ENCODE measurements around the gene ZNF81.

Gene ZNF81

DNA sequence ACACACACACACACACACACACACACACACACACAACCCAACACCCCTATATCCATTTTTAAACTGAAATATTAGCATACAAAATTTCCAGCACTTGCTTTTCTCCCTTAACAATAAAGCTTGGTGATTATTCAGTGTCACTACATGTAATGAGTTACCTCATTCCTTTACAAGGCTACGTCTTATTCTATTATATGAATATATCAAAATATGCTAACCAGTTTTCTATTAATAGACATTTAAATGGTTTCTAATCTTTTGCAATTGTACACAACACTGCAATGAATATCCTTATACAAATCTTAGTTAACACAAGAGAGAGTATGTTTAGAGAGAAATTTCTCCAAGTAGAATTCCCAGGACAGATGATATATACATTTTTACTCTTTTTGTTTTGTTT lies 14.2 kb downstream of the ZNF81 start:
- Histone ChIP-seq H3K4me3 (ENCODE audit: insufficient read length, low read depth) (no peak overlapping the region), H3K27me3 (ENCODE audit: insufficient read depth, insufficient read length) (no peaks in the 10 kb centered on the region), H3K4me1 (ENCODE audit: insufficient read depth, insufficient read length) (no peaks in the 10 kb centered on the region), H3K36me3 (ENCODE audit: insufficient read depth, insufficient read length, low read length) (peaks cover 28% of the 10 kb centered on the region), H3K9me3 (ENCODE audit: insufficient read depth, low read length) (no peaks in the 10 kb centered on the region), H3K9ac (ENCODE audit: insufficient read length, low read depth) (no peak overlapping the region)
- no peak for DNase-seq (ENCODE audit: low read depth, low spot score)
- no peak for TF ChIP-seq YY1 (IDR thresholded peaks at IDR 0.05; ENCODE audit: insufficient read depth, insufficient read length)
- no peak for TF ChIP-seq ZNF274 (IDR thresholded peaks at IDR 0.05; ENCODE audit: low read depth, low read length)
- TF ChIP-seq SUZ12 (IDR thresholded peaks at IDR 0.05; ENCODE audit: extremely low read depth, insufficient read depth, insufficient read length) = no peak

DNA sequence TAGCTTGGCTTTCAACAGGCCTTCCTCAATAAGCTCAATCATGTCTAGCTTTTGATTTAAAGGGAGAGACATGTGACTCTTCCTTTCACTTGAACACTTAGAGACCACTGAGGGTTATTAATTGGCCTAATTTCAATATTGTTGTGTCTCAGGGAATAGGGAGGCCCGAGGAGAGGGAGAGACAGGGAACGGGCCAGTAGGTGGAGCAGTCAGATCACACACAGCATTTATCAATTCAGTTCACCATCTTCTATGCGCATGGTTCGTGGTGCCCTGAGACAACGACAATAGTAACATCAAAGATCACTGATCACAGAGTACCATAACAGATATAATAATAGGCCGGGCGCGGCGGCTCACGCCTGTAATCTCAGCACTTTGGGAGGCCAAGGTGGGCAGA lies 17.8 kb downstream of the ZNF81 start:
- no peaks in the 10 kb centered on the region for H3K27me3 ChIP-seq (ENCODE audit: insufficient read depth, insufficient read length)
- H3K36me3 ChIP-seq (ENCODE audit: insufficient read depth, insufficient read length, low read length) = peaks cover 12% of the 10 kb centered on the region
- no peak overlapping the region for H3K4me3 ChIP-seq (ENCODE audit: insufficient read length, low read depth)
- DNase-seq (ENCODE audit: low read depth, low spot score) = no peak
- no peak for TF ChIP-seq YY1 (IDR thresholded peaks at IDR 0.05; ENCODE audit: insufficient read depth, insufficient read length)
- TF ChIP-seq SUZ12 (IDR thresholded peaks at IDR 0.05; ENCODE audit: extremely low read depth, insufficient read depth, insufficient read length) = no peak
- TF ChIP-seq ZNF274 (IDR thresholded peaks at IDR 0.05; ENCODE audit: low read depth, low read length) = no peak
- no peaks in the 10 kb centered on the region for H3K9me3 ChIP-seq (ENCODE audit: insufficient read depth, low read length)
- H3K9ac ChIP-seq (ENCODE audit: insufficient read length, low read depth) = no peak overlapping the region
- H3K4me1 ChIP-seq (ENCODE audit: insufficient read depth, insufficient read length) = no peaks in the 10 kb centered on the region

DNA sequence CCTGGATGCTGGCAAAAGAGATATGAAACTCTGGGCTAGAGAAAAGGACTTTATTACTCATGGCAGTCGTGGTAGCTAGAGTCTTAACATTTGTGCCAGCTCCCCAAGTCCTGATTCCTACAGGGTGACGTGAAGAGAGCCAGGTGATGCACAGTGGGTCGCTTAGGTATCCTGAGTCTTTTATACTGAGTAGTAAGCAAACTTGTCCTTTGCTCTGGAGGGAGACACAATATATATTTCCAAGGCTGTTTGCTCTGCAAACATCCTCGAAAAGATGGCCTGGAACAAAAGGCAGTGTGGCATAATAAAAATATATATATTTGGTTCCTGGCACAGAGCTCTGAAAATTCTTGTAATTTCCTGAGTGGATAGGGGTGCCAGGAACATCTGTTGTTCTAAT lies 23.0 kb downstream of the ZNF81 start:
- TF ChIP-seq ZNF274 (IDR thresholded peaks at IDR 0.05; ENCODE audit: low read depth, low read length) = no peak
- no peak for TF ChIP-seq SUZ12 (IDR thresholded peaks at IDR 0.05; ENCODE audit: extremely low read depth, insufficient read depth, insufficient read length)
- TF ChIP-seq YY1 (IDR thresholded peaks at IDR 0.05; ENCODE audit: insufficient read depth, insufficient read length) = no peak

DNA sequence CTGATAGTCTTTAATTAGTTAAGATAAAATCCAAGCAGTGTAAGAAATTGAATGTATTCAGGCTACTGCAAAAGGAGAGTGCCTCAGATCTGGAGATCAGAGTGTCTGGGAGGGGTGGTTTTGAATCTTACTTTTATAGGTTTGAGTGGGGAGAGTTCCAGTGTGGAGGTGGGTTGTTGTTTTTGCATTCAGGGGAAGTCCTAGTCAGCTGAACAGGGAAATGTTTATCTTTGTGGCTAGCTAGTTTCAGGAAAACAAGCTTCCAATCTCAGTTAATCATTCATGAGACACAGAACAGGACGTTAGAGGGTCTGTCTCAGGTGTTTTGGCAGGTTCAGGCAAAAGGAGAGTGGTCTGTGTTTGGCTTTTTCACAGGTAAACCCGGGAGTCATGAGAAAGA lies 26.0 kb downstream of the ZNF81 start:
- no peak for DNase-seq (ENCODE audit: low read depth, low spot score)
- Histone ChIP-seq H3K4me3 (ENCODE audit: insufficient read length, low read depth) (no peak overlapping the region), H3K9ac (ENCODE audit: insufficient read length, low read depth) (no peak overlapping the region), H3K9me3 (ENCODE audit: insufficient read depth, low read length) (no peaks in the 10 kb centered on the region), H3K4me1 (ENCODE audit: insufficient read depth, insufficient read length) (no peaks in the 10 kb centered on the region), H3K36me3 (ENCODE audit: insufficient read depth, insufficient read length, low read length) (peaks cover 28% of the 10 kb centered on the region), H3K27me3 (ENCODE audit: insufficient read depth, insufficient read length) (no peaks in the 10 kb centered on the region)
- TF ChIP-seq YY1 (IDR thresholded peaks at IDR 0.05; ENCODE audit: insufficient read depth, insufficient read length) = no peak
- no peak for TF ChIP-seq SUZ12 (IDR thresholded peaks at IDR 0.05; ENCODE audit: extremely low read depth, insufficient read depth, insufficient read length)
- TF ChIP-seq ZNF274 (IDR thresholded peaks at IDR 0.05; ENCODE audit: low read depth, low read length) = no peak

More for the DNA sequence above, 23.0 kb downstream of the ZNF81 start:
- no peaks in the 10 kb centered on the region for H3K9me3 ChIP-seq (ENCODE audit: insufficient read depth, low read length)
- DNase-seq (ENCODE audit: low read depth, low spot score) = no peak
- H3K4me1 ChIP-seq (ENCODE audit: insufficient read depth, insufficient read length) = no peaks in the 10 kb centered on the region
- no peaks in the 10 kb centered on the region for H3K27me3 ChIP-seq (ENCODE audit: insufficient read depth, insufficient read length)
- no peak overlapping the region for H3K4me3 ChIP-seq (ENCODE audit: insufficient read length, low read depth)
- no peak overlapping the region for H3K9ac ChIP-seq (ENCODE audit: insufficient read length, low read depth)
- H3K36me3 ChIP-seq (ENCODE audit: insufficient read depth, insufficient read length, low read length) = peaks cover 25% of the 10 kb centered on the region

DNA sequence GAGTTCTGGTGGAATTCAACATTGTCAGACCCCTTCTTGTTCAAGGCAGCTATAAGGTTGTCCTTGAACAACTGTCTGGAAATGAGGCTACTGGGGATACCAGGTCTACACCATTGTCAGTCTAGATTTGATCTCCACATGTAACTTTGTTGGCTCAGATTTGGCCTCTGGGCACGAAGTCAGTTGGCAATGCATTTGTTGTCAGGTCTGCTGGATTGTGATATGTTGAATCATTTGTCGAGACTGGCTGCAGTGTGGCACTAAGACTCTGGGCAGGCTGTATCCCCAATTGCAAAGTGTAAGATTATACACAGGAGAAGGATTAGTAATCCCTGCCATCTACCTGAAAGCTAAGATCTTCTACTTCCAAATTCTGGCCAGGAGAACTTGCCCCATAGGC lies 26.5 kb downstream of the ZNF81 start:
- DNase-seq (ENCODE audit: low read depth, low spot score) = no peak
- Histone ChIP-seq H3K4me1 (ENCODE audit: insufficient read depth, insufficient read length) (no peaks in the 10 kb centered on the region), H3K36me3 (ENCODE audit: insufficient read depth, insufficient read length, low read length) (peaks cover 26% of the 10 kb centered on the region), H3K27me3 (ENCODE audit: insufficient read depth, insufficient read length) (no peaks in the 10 kb centered on the region), H3K9me3 (ENCODE audit: insufficient read depth, low read length) (no peaks in the 10 kb centered on the region), H3K9ac (ENCODE audit: insufficient read length, low read depth) (no peak overlapping the region), H3K4me3 (ENCODE audit: insufficient read length, low read depth) (no peak overlapping the region)
- TF ChIP-seq SUZ12 (IDR thresholded peaks at IDR 0.05; ENCODE audit: extremely low read depth, insufficient read depth, insufficient read length) = no peak
- TF ChIP-seq YY1 (IDR thresholded peaks at IDR 0.05; ENCODE audit: insufficient read depth, insufficient read length) = no peak
- no peak for TF ChIP-seq ZNF274 (IDR thresholded peaks at IDR 0.05; ENCODE audit: low read depth, low read length)

DNA sequence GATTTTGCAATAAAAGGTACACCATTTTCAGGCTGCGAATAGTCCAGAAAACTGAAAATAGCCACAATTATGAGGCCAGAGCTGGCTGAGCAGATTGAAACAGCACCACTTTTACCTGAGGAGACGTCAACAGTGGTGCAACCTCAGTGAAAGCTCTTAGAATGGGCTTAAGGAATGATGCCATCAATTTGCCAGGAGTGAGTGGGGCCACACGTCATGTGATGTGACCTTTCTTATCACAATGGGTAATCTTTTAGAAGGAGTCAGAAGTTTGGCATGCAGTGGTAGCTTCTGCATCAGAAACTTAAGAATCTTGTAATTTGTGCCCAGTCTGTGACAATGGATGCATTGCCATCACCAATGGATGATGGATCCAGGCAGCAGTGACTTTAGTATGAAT lies 27.6 kb downstream of the ZNF81 start:
- peaks cover 26% of the 10 kb centered on the region for H3K36me3 ChIP-seq (ENCODE audit: insufficient read depth, insufficient read length, low read length)
- no peak overlapping the region for H3K9ac ChIP-seq (ENCODE audit: insufficient read length, low read depth)
- H3K4me1 ChIP-seq (ENCODE audit: insufficient read depth, insufficient read length) = no peaks in the 10 kb centered on the region
- no peak for DNase-seq (ENCODE audit: low read depth, low spot score)
- no peaks in the 10 kb centered on the region for H3K27me3 ChIP-seq (ENCODE audit: insufficient read depth, insufficient read length)
- TF ChIP-seq ZNF274 (IDR thresholded peaks at IDR 0.05; ENCODE audit: low read depth, low read length) (no peak), YY1 (IDR thresholded peaks at IDR 0.05; ENCODE audit: insufficient read depth, insufficient read length) (no peak), SUZ12 (IDR thresholded peaks at IDR 0.05; ENCODE audit: extremely low read depth, insufficient read depth, insufficient read length) (no peak)
- H3K9me3 ChIP-seq (ENCODE audit: insufficient read depth, low read length) = no peaks in the 10 kb centered on the region
- no peak overlapping the region for H3K4me3 ChIP-seq (ENCODE audit: insufficient read length, low read depth)

DNA sequence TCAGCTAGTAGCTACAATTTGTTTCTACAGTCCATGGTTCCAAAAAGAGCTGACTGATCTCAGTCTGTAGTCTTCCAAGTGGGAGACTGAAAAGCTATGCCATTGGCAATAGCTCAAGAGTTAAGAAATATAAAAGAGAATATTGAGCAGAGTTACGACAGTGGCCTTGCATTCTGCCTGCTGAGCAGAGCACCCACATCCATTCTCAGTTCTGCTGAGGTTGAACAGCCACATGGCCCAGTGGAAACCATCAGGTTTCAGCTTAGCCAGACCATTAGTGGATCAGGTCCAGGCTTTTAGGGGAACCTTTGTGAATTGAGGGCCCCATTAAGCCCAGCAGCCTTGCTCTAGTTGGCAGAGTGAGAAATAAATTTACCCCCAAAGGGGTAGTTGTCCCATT lies 28.1 kb downstream of the ZNF81 start:
- no peak for DNase-seq (ENCODE audit: low read depth, low spot score)
- Histone ChIP-seq H3K27me3 (ENCODE audit: insufficient read depth, insufficient read length) (no peaks in the 10 kb centered on the region), H3K9me3 (ENCODE audit: insufficient read depth, low read length) (no peaks in the 10 kb centered on the region), H3K4me3 (ENCODE audit: insufficient read length, low read depth) (no peak overlapping the region), H3K4me1 (ENCODE audit: insufficient read depth, insufficient read length) (no peaks in the 10 kb centered on the region), H3K9ac (ENCODE audit: insufficient read length, low read depth) (no peak overlapping the region), H3K36me3 (ENCODE audit: insufficient read depth, insufficient read length, low read length) (peaks cover 23% of the 10 kb centered on the region)
- TF ChIP-seq ZNF274 (IDR thresholded peaks at IDR 0.05; ENCODE audit: low read depth, low read length) (no peak), YY1 (IDR thresholded peaks at IDR 0.05; ENCODE audit: insufficient read depth, insufficient read length) (no peak), SUZ12 (IDR thresholded peaks at IDR 0.05; ENCODE audit: extremely low read depth, insufficient read depth, insufficient read length) (no peak)
